ENCODE data around the gene SAPCD2. TPM values are rescaled to one million over a fixed set of nuclear protein-coding genes. Genes with fewer than 3 reads are reported as not detected.

The SAPCD2 gene
- total RNA-seq, 1 donor: 5.2 TPM

DNA sequence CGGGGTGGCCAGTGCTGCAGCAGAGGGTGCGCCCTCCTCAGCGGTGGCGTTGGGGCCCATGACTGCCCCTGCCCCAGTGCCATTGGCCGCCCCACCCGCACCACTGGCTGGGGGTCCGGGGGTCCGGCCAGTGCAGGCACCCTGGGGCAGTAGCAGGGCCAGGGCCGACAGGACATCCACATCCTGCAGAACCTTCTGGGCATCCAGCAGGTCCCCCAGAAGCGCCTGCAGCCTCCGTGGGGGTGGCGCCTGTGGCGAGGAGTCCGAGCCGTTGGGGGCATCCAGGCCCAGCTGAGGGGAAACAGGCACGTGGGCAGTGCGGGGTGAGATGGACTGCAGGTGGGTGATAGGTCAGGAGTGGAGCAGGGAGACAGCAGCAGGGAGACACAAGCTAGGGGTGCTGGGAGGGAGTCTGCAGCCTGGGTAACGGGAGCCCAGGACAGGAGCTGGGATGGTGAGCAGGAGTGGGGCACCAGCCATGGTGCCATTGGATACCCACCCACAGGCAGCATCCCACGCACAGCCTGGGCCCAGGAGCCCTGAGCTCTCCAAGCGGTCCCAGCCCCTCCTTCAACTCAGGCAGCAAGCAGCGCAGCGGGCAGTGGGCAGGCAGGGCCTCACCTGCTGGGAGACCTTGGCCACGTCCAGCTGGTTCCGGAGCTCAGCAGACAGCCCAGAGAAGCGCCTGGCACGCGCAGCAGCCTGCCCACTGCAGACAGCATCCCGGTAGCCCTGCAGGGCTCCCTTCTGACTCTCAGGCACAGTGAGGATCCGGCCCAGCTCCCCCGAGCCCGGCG lies 49.4 kb downstream of the SAPCD2 start:
- H3K4me3 ChIP-seq (ENCODE audit: low read depth, low read length): no peak overlapping the region
- DNase-seq (ENCODE audit: low read depth): no peak
- TF ChIP-seq CTCF (IDR thresholded peaks at IDR 0.05; ENCODE audit: insufficient read depth, low read depth, low read length): no peak

DNA sequence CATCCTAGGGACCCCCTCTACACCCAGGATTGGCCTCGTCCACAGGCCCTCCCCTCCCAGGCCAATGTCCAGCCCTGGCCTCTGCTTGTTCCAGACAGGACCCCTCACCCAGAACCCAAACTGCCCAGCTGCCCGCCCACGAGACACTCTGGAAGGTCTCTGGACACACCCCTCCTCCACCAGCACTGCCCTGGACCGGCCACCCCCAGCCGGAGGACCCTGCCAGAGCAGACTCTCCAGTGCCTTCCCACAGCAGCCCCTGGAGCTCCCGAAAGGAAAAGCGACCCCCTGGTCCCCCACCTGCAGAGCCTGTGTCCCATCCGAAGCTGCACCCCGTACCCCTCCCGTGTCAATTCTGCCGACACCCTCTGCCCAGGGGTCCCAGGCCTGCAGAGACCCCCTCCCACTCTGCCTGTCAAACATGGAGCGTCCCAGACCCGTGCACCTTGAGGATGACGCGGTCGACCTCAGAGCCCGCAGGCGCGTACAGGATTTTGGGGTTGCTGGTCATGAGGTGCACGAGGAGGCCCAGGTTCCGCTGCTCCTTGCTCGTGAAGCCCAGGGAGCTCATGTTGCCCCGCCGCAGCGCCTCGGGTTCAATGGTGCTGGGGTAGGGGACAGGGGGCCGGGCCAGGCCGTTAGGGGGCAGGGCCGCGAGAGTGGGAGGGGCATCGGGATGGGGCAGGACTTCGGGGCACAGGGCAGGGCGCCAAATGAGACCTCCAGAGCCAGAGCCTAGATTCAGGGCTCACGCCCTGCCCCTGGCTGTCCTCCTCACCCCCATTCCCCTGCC lies 50.3 kb downstream of the SAPCD2 start:
- TF ChIP-seq CTCF (IDR thresholded peaks at IDR 0.05; ENCODE audit: insufficient read depth, low read depth, low read length): no peak
- no peak for DNase-seq (ENCODE audit: low read depth)
- no peak overlapping the region for H3K4me3 ChIP-seq (ENCODE audit: low read depth, low read length)

- DNase-seq (ENCODE audit: low read depth): no peak
- no peak for TF ChIP-seq CTCF (IDR thresholded peaks at IDR 0.05; ENCODE audit: insufficient read depth, low read depth, low read length)
- H3K4me3 ChIP-seq (ENCODE audit: low read depth, low read length): no peak overlapping the region
These were observed 51.4 kb downstream of the SAPCD2 start for GRCh38 chr9:137018761-137019559.

DNA sequence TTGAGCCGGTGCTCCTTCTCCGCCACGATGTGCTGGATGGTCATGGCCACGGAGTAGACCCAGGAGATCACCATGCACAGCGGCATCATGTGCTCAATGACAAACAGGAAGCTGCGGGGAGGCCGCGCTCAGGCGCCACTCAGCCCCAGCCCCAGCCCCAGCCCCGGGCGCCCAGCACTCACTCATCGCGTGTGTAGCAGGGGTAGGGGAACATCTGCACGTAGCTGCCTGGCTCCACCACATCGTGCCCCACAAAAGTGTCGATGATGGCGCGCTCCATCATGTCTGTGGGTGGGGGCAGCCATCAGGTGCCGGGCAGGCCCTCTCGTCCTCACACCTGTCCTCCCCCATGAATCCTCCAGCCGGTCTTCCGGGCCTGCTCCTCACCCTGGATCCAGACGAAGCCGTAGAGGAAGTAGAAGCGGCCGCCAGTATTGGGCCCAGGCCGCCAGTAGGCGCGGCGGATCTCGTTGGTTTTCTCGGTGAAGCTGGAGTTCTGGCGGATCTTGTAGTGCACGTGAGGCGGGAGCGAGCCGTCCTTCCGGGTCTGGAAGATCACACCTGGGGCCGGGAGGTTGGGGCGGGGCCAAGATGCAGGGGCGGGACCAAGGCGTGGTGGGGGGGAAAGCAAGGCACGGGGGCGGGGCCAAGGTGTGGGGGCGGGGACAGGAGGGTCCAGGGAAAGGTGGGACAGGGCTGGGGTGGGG lies 52.4 kb downstream of the SAPCD2 start:
- H3K4me3 ChIP-seq (ENCODE audit: low read depth, low read length): no peak overlapping the region
- no peak for TF ChIP-seq CTCF (IDR thresholded peaks at IDR 0.05; ENCODE audit: insufficient read depth, low read depth, low read length)
- DNase-seq (ENCODE audit: low read depth): no peak

DNA sequence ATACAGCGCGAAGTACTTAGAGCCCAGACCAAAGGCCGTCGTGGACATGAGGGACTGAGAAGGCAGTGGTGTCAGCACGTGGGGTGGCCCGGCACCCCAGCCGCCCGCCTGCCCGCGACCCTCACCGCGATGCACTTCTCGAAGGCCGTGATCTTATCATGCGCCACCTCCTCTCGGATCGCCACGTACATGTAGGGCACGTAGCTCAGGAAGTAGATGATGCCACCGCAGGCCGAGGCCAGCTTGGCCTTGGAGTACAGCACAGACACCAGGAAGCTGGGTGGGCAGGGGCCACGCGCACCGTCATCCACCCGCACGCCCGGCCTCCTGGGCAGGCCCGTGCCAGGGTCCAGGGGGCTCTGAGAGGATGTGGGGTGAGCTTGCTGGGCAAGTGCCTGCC lies 53.3 kb downstream of the SAPCD2 start:
- H3K4me3 ChIP-seq (ENCODE audit: low read depth, low read length): no peak overlapping the region
- DNase-seq (ENCODE audit: low read depth): no peak
- no peak for TF ChIP-seq CTCF (IDR thresholded peaks at IDR 0.05; ENCODE audit: insufficient read depth, low read depth, low read length)

DNA sequence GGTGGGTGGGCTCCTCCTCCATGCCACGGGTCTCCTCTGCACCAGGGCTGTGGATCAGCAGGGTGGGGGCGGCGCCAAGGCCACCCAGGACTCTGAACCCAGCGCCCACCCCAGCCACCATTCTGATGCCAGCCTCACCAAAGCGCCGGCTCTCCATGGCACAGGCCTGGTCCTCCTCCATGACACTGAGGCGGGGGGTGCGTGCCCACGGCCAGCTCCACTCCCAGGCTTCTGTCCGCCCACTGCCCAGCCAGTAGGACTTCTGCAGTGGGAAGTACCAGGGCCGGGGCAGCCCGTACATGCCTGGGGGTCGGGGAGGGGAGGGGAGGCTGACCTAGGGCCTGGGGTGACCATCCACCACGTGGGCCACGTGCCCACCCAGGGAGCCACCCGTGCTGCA lies 53.9 kb downstream of the SAPCD2 start:
- TF ChIP-seq CTCF (IDR thresholded peaks at IDR 0.05; ENCODE audit: insufficient read depth, low read depth, low read length): no peak
- no peak for DNase-seq (ENCODE audit: low read depth)
- no peak overlapping the region for H3K4me3 ChIP-seq (ENCODE audit: low read depth, low read length)

Measured in fibroblast of villous mesenchyme (primary cell).